Ascending aorta (tissue), 2 donors: Measurements from ENCODE around the gene PPARD. TPM values are rescaled to one million over a fixed set of nuclear protein-coding genes. Genes with fewer than 3 reads are reported as not detected.
A peak's percentile ranks its signal among the peaks of the same experiment; 100 is the strongest.

Experiments
- DNase-seq, 2 donors: peaks; one replicate each; pipeline ENCODE4 v3.0.0-alpha.2; 2019; ENCODE audit warnings: low spot score in 2 of 2
- H3K27ac ChIP-seq, 2 donors: fragments of 200-600 bp; sonication (generic); one replicate each; pipeline ENCODE4 v1.5.1; 2016 to 2017; ENCODE audit warnings: mild to moderate bottlenecking in 1 of 2
- H3K27me3 ChIP-seq: fragments of 200-600 bp; sonication (generic); one replicate; pipeline ENCODE4 v1.5.1; 2017
- H3K36me3 ChIP-seq, 2 donors: fragments of 200-600 bp; sonication (generic); one replicate each; pipeline ENCODE4 v1.5.1; 2016
- H3K4me1 ChIP-seq, 2 donors: fragments of 200-600 bp; sonication (generic); one replicate each; pipeline ENCODE4 v1.5.1; 2016 to 2017; ENCODE audit warnings: mild to moderate bottlenecking in 1 of 2
- H3K4me3 ChIP-seq, 2 donors: fragments of 200-600 bp; sonication (generic); one replicate each; pipeline ENCODE4 v1.5.1; 2016 to 2017; ENCODE audit warnings: mild to moderate bottlenecking in 1 of 2
- H3K9me3 ChIP-seq, 2 donors: fragments of 200-600 bp; sonication (generic); one replicate each; pipeline ENCODE4 v1.5.1; 2016
- intact Hi-C: fragments of 100-400 bp; cut with DNase I; formaldehyde crosslinking; loops from one replicate; pipeline ENCODE4 v1.15.1; 2023
- total RNA-seq: library from RNA; depleted of rRNA; stranded (reverse); fragments of >200 nt; gene quantifications from one replicate; pipeline ENCODE4 v1.1.0, GENCODE V29; 2016
- TF ChIP-seq, protein P1 (sequence below), 3 experiments: fragments of 200-600 bp in 2 of 3; fragments of 450-650 bp in 1 of 3; sonication (generic) in 2 of 3; IDR thresholded peaks; one replicate each; pipeline ENCODE4 v1.5.1; 2016 to 2019; ENCODE audit warnings: antibody characterized with exemption in 3 of 3, mild to moderate bottlenecking in 1 of 3, moderate library complexity in 1 of 3

Gene PPARD
- total RNA-seq, 1 donor from 2014 or later = 21.1 TPM

DNA sequence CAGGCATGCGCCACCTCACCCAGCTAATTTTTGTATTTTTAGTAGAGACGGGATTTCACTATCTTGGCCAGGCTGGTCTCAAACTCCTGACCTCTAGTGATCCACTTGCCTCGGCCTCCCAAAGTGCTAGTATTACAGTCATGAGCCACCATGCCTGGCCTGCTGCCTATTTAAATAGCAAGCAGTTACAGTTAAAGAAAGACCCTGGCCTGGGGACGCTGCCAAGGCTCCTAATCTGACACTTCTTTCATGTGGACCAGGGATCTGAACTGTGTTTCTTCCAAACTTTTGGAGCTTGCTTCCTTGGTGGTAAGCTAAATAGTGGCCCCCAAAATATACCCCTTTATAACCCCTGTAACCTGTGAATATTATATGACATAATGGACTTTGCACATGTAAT, 15.3 kb downstream of the PPARD start:
- Histone ChIP-seq H3K4me1 (peaks cover 16 to 36% of the 10 kb centered on the region in 2 donors), H3K36me3 (peaks cover 2 to 19% of the 10 kb centered on the region in 2 donors), H3K9me3 (no peaks in the 10 kb centered on the region), H3K27me3 (no peaks in the 10 kb centered on the region), H3K4me3 (no peak overlapping the region), H3K27ac (peak overlapping the region in 1 of 2 donors; percentile 48)
- DNase-seq = no peak
- intact Hi-C loops = no loop called here
- TF ChIP-seq, protein P1, sequence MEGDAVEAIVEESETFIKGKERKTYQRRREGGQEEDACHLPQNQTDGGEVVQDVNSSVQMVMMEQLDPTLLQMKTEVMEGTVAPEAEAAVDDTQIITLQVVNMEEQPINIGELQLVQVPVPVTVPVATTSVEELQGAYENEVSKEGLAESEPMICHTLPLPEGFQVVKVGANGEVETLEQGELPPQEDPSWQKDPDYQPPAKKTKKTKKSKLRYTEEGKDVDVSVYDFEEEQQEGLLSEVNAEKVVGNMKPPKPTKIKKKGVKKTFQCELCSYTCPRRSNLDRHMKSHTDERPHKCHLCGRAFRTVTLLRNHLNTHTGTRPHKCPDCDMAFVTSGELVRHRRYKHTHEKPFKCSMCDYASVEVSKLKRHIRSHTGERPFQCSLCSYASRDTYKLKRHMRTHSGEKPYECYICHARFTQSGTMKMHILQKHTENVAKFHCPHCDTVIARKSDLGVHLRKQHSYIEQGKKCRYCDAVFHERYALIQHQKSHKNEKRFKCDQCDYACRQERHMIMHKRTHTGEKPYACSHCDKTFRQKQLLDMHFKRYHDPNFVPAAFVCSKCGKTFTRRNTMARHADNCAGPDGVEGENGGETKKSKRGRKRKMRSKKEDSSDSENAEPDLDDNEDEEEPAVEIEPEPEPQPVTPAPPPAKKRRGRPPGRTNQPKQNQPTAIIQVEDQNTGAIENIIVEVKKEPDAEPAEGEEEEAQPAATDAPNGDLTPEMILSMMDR (IDR thresholded peaks at IDR 0.05) = no peak

DNA sequence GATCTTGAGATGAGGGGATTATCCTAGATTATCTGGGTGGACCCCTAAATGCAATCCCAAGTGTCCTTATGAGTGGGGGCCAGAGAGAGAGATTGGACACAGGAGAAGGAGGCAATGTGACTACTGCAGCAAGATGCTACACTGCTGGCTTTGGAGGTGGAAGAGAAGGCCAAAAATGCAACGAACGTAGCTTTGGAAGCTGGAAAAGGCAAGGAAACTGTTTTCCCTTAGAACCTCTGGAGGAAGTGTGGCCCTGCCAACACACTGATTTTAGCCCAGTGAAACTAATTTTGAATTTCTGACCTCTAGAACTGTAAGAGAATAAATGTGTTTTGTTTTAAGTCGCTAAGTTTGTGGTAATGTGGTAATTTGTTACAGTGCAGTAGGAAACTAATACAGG, 15.7 kb downstream of the PPARD start:
- no peak for DNase-seq
- intact Hi-C loops = no loop called here
- H3K4me1 ChIP-seq = peaks cover 16 to 36% of the 10 kb centered on the region in 2 donors

DNA sequence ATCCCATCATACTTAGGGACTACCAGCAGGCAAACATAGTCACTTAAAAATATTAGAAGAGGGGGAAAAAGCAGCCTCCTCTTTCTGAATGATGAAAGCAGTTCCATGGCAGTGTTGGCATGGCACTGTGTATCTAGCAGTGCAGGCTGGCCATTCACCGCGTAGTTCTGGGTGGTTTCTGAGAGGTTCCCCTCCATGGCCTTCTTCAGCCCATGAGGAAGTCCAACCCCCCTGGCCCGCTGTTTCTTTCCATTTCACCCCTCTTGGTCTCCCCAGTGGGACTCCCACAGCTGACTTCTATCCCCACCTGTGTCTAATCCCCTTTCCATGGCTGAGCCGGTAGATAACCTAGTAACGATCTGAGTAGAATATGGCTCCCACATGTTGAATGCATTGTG, 17.0 kb downstream of the PPARD start:
- peaks cover 2 to 8% of the 10 kb centered on the region in 2 donors for H3K36me3 ChIP-seq
- no peaks in the 10 kb centered on the region for H3K27me3 ChIP-seq
- TF ChIP-seq, protein P1 (IDR thresholded peaks at IDR 0.05) = no peak
- H3K27ac ChIP-seq = peak overlapping the region; percentile 28 to 61
- H3K4me3 ChIP-seq = no peak overlapping the region
- no peak for DNase-seq
- H3K9me3 ChIP-seq = no peaks in the 10 kb centered on the region
- intact Hi-C loops = no loop called here
- peaks cover 16 to 36% of the 10 kb centered on the region in 2 donors for H3K4me1 ChIP-seq

More for the DNA sequence above, 15.7 kb downstream of the PPARD start:
- no peaks in the 10 kb centered on the region for H3K27me3 ChIP-seq
- H3K9me3 ChIP-seq = no peaks in the 10 kb centered on the region
- TF ChIP-seq, protein P1 (IDR thresholded peaks at IDR 0.05) = no peak
- H3K4me3 ChIP-seq = no peak overlapping the region
- H3K36me3 ChIP-seq = peaks cover 2 to 16% of the 10 kb centered on the region in 2 donors
- peak overlapping the region; percentile 38 to 48 for H3K27ac ChIP-seq

DNA sequence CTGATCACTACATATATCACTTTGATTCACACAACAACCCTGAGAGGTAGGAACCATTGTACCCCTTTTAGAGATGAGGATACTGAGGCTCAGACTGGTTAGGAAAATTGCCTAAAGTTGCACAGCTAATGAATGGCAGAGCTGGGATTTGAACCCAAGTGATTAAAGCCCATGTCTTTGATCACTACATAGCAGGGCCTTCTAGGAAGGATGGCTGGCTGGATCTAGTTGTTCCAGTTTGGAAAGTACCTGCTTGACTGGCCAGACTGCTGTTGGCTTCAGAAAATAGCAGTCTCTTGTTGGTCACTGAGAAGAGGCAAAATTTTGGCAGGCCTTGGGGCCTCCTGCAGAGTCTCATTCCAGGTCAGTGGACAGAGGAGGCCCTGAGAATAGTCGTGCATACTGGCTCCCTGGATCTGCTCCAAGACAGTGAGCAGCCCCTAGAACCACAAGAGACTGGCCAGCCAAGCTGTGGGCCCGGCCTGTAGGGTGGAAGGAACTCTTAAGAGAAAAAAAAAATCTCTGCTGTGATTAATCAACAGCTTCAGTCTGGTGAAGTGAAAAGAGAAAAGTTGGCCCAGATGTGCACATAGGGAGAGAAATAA, 17.5 kb downstream of the PPARD start:
- Histone ChIP-seq H3K9me3 (no peaks in the 10 kb centered on the region), H3K4me3 (no peak overlapping the region), H3K27ac (peak overlapping the region in 1 of 2 donors; percentile 61), H3K27me3 (no peaks in the 10 kb centered on the region), H3K36me3 (peaks cover 2 to 3% of the 10 kb centered on the region in 2 donors), H3K4me1 (peaks cover 16 to 36% of the 10 kb centered on the region in 2 donors)
- intact Hi-C loops = no loop called here
- TF ChIP-seq, protein P1 (IDR thresholded peaks at IDR 0.05) = no peak
- DNase-seq = no peak

DNA sequence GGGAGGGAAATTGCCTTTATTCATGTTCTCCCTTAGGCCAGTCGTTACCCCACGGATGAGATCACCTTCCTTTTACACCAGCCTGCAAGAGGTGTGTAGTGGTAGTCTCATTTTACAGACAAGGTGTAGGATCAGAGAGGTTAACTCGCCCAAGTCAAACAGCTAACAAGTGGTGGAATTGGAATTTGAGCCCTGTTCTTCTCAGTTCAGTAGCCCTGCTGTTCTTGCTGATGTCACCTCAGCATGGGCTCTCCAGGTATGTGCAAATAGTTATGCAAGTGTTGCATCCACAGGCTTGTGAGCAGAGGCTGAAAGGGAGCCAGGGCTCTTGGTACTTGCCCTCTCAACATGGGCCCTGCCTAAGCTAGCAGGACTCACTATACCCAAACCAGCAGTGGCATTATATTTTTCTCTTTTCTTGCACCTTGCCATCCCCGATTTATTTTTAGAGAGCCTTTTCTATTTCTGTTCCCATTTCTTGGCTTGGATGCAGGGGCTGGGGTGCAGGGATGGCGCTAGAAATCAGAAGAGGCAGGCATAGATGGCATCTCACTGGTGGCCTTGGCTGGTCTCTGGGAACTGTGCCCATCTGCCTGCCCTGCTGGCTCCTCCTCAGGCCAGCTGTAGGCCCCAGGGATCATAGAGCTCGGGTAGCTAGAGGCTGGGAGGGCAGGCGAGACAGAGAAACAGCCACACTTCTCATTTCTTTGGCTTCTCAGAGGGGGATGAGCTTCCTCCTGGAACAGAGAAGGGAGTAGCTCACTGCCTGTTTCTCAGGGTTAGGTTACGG, 18.2 kb downstream of the PPARD start:
- no peaks in the 10 kb centered on the region for H3K9me3 ChIP-seq
- no peak for DNase-seq
- peak overlapping the region; percentile 21 to 61 for H3K27ac ChIP-seq
- no peaks in the 10 kb centered on the region for H3K27me3 ChIP-seq
- H3K4me3 ChIP-seq = no peak overlapping the region
- TF ChIP-seq, protein P1 (IDR thresholded peaks at IDR 0.05) = no peak
- intact Hi-C loops = no loop called here
- H3K4me1 ChIP-seq = peaks cover 16 to 36% of the 10 kb centered on the region in 2 donors
- H3K36me3 ChIP-seq = peaks cover 0 to 2% of the 10 kb centered on the region in 2 donors
